Testis (tissue), 2 donors: ENCODE results near the gene C22orf31.

Source experiments
- POLR2A ChIP-seq: fragments of 450-650 bp; IDR thresholded peaks from one replicate; pipeline ENCODE4 v1.6.1; 2017; ENCODE audit warnings: antibody characterized with exemption, mild to moderate bottlenecking, moderate library complexity
- TF ChIP-seq, protein P1 (sequence below), 3 experiments: fragments of 450-650 bp in 2 of 3; fragments of 200-600 bp in 1 of 3; sonication (generic) in 1 of 3; IDR thresholded peaks; one replicate each; pipeline ENCODE4 v1.5.1; 2016 to 2019; ENCODE audit warnings: antibody characterized with exemption in 3 of 3, mild to moderate bottlenecking in 2 of 3, moderate library complexity in 1 of 3

- TF ChIP-seq, protein P1, sequence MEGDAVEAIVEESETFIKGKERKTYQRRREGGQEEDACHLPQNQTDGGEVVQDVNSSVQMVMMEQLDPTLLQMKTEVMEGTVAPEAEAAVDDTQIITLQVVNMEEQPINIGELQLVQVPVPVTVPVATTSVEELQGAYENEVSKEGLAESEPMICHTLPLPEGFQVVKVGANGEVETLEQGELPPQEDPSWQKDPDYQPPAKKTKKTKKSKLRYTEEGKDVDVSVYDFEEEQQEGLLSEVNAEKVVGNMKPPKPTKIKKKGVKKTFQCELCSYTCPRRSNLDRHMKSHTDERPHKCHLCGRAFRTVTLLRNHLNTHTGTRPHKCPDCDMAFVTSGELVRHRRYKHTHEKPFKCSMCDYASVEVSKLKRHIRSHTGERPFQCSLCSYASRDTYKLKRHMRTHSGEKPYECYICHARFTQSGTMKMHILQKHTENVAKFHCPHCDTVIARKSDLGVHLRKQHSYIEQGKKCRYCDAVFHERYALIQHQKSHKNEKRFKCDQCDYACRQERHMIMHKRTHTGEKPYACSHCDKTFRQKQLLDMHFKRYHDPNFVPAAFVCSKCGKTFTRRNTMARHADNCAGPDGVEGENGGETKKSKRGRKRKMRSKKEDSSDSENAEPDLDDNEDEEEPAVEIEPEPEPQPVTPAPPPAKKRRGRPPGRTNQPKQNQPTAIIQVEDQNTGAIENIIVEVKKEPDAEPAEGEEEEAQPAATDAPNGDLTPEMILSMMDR (IDR thresholded peaks at IDR 0.05), result no peak
- no peak for TF ChIP-seq POLR2A
These were observed 45.3 kb downstream of the C22orf31 start for GRCh38 chr22:29016067-29016938.
